PC-9 (cell line): ENCODE data around the gene ACP2. TPM values are rescaled to one million over a fixed set of nuclear protein-coding genes. Genes with fewer than 3 reads are reported as not detected.
A peak's percentile ranks its signal among the peaks of the same experiment; 100 is the strongest.

Experiments
- BruUV-seq: library from RNA; stranded (reverse); fragments of 400-500 nt; replicated peaks from 2 replicates; lab custom pipeline; 2021; lab: Mats Ljungman, UMichigan
- CTCF ChIA-PET: fragments of 300-600 bp; sonication (Branson Sonifier 250); formaldehyde crosslinking; loops from one replicate; lab custom pipeline; 2022; ENCODE audit warnings: antibody characterized with exemption; lab: Charles Lee
- POLR2A ChIA-PET: fragments of 300-600 bp; sonication (Branson Sonifier 250); formaldehyde crosslinking; loops from one replicate; lab custom pipeline; 2022; ENCODE audit warnings: antibody characterized with exemption; ENCODE audit not compliant: unreplicated experiment; lab: Charles Lee
- DNase-seq, 2 experiments: peaks; one replicate each; pipeline versions ENCODE4 v3.0.0 to v3.0.0-alpha.2; 2015 to 2022; ENCODE audit warnings: mixed read lengths in 1 of 2
- H2AFZ ChIP-seq: fragments of 200-600 bp; sonication (generic); 2 replicates; pipeline ENCODE4 v1.8.1; 2017; ENCODE audit warnings: antibody characterized with exemption
- H3F3A ChIP-seq: fragments of 200-600 bp; sonication (generic); 2 replicates; pipeline ENCODE4 v1.8.1; 2017; ENCODE audit warnings: antibody characterized with exemption, mild to moderate bottlenecking, low read depth; ENCODE audit not compliant: insufficient read depth
- H3K27ac ChIP-seq: fragments of 200-600 bp; sonication (generic); 2 replicates; pipeline ENCODE4 v1.6.1; 2016; ENCODE audit warnings: mixed run types
- H3K27me3 ChIP-seq: fragments of 200-600 bp; sonication (generic); 2 replicates; pipeline ENCODE4 v1.6.1; 2016; ENCODE audit warnings: low read depth, mixed run types; ENCODE audit not compliant: insufficient read depth
- H3K36me3 ChIP-seq: fragments of 200-600 bp; sonication (generic); 2 replicates; pipeline ENCODE4 v1.6.1; 2016; ENCODE audit warnings: low read depth, mixed run types
- H3K4me1 ChIP-seq: fragments of 200-600 bp; sonication (generic); replicated peaks from 2 replicates; pipeline ENCODE4 v1.6.1; 2016; ENCODE audit warnings: mixed run types; ENCODE audit not compliant: insufficient read depth
- H3K4me2 ChIP-seq: fragments of 200-600 bp; sonication (generic); 2 replicates; pipeline ENCODE4 v1.6.1; 2017; ENCODE audit warnings: mixed run types
- H3K4me3 ChIP-seq: fragments of 200-600 bp; sonication (generic); 2 replicates; pipeline ENCODE4 v1.6.1; 2016; ENCODE audit warnings: mixed run types
- H3K79me2 ChIP-seq: fragments of 200-600 bp; sonication (generic); 2 replicates; pipeline ENCODE4 v1.6.1; 2017; ENCODE audit warnings: low read depth, mixed run types
- H3K9me2 ChIP-seq: fragments of 200-600 bp; sonication (generic); 2 replicates; pipeline ENCODE4 v1.8.1; 2017; ENCODE audit warnings: mild to moderate bottlenecking; ENCODE audit not compliant: insufficient read depth
- H3K9me3 ChIP-seq: fragments of 200-600 bp; sonication (generic); 2 replicates; pipeline ENCODE4 v1.8.1; 2016; ENCODE audit warnings: low read depth; ENCODE audit not compliant: insufficient read depth
- H4K20me1 ChIP-seq: fragments of 200-600 bp; sonication (generic); 2 replicates; pipeline ENCODE4 v1.8.1; 2017; ENCODE audit not compliant: insufficient read depth
- EZH2 ChIP-seq: fragments of 200-600 bp; sonication (generic); IDR thresholded peaks from 2 replicates; pipeline ENCODE4 v1.8.0; 2017; ENCODE audit warnings: antibody characterized with exemption, low read depth
- intact Hi-C: fragments of 100-400 bp; cut with micrococcal nuclease; formaldehyde crosslinking; loops from one replicate; pipeline ENCODE4 v1.10.0; 2022; ENCODE audit not compliant: unreplicated experiment
- total RNA-seq: library from RNA; stranded (reverse); gene quantifications from 2 replicates; pipeline ENCODE4 v1.2.3, GENCODE V29; 2021
- TF ChIP-seq, protein P1 (sequence below): fragments of 200-600 bp; sonication (generic); conservative IDR thresholded peaks from 2 replicates; pipeline ENCODE4 v1.6.1; 2017; ENCODE audit warnings: mixed run types, antibody characterized with exemption, mild to moderate bottlenecking, moderate library complexity

The ACP2 gene
- total RNA-seq, 1 experiment from 2014 or later = 24.1 TPM

DNA sequence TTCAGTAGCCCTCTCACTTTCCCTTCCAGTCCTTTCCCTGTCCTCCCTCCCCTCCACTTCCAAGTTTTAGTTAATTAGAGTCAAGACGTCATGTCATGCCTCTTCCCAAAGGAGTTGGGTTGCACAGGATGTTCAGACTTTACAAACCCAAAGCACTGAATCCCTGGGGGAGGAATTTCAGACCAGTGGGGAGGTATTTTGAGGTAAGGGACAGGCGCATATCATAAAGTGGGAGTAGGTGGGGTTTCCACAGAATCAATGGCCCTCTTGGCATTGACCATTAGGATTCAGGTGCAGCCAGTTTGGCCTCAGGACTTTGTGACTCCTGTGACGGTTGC is 733 bp upstream of the ACP2 start:
- Histone ChIP-seq H3K36me3 (no peaks in the 10 kb centered on the region), H3K4me1 (peaks cover 34% of the 10 kb centered on the region), H2AFZ (peak overlapping the region; percentile 99), H3F3A (peaks cover 1% of the 10 kb centered on the region), H3K4me2 (peak overlapping the region; percentile 99), H4K20me1 (no peaks in the 10 kb centered on the region), H3K9me2 (no peaks in the 10 kb centered on the region), H3K27me3 (no peaks in the 10 kb centered on the region), H3K27ac (0 out of 2 replicates have a peak overlapping the region, but pooled peaks have one; percentile 33), H3K4me3 (peak overlapping the region; percentile 74), H3K79me2 (peaks cover 46% of the 10 kb centered on the region), H3K9me3 (no peaks in the 10 kb centered on the region)
- BruUV-seq = no TSS peak
- no peak for DNase-seq
- TF ChIP-seq EZH2 = no peak
- TF ChIP-seq, protein P1, sequence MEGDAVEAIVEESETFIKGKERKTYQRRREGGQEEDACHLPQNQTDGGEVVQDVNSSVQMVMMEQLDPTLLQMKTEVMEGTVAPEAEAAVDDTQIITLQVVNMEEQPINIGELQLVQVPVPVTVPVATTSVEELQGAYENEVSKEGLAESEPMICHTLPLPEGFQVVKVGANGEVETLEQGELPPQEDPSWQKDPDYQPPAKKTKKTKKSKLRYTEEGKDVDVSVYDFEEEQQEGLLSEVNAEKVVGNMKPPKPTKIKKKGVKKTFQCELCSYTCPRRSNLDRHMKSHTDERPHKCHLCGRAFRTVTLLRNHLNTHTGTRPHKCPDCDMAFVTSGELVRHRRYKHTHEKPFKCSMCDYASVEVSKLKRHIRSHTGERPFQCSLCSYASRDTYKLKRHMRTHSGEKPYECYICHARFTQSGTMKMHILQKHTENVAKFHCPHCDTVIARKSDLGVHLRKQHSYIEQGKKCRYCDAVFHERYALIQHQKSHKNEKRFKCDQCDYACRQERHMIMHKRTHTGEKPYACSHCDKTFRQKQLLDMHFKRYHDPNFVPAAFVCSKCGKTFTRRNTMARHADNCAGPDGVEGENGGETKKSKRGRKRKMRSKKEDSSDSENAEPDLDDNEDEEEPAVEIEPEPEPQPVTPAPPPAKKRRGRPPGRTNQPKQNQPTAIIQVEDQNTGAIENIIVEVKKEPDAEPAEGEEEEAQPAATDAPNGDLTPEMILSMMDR = no peak
- POLR2A ChIA-PET = interaction anchor here (0.5 to 1.4 kb wide), 8 partner anchors 8 to 346 kb away, joined by 3 to 15 read pairs (median 6); partner anchors contain the start of gene NR1H3
- CTCF ChIA-PET = interaction anchor here (1.6 kb wide), 2 partner anchors 10 to 65 kb away, joined by 3 to 7 read pairs; no protein-coding TSS in a partner anchor
- intact Hi-C loops = loop anchor here (2.0 kb wide), 1 partner anchor 73 kb away; the partner anchor contains the start of gene ARFGAP2

DNA sequence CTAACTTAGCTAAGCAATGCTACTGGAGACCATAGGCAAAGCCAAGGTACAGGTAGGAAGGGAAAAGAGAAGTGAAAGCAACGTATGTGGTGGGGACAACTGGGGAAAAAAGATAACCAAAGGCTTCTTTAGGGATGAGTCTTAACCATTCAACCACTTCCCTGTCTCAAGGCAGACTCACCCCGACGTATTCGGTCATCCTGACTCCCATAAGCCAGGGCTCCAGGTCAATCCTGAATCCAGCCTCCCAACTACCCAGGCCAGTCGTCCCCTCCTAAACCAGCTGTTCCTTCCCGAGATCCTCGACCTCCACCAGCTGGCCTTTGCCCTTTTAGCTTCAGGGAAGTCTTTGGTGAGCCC is 330 bp downstream of the ACP2 start:
- Histone ChIP-seq H3K27me3 (no peaks in the 10 kb centered on the region), H3K79me2 (peaks cover 39% of the 10 kb centered on the region), H3K9me3 (no peaks in the 10 kb centered on the region), H3K4me1 (peaks cover 33% of the 10 kb centered on the region), H3K9me2 (no peaks in the 10 kb centered on the region), H3K4me3 (peak overlapping the region; percentile 74), H3K36me3 (no peaks in the 10 kb centered on the region), H3F3A (peaks cover 10% of the 10 kb centered on the region), H4K20me1 (no peaks in the 10 kb centered on the region), H3K4me2 (peak overlapping the region; percentile 99), H3K27ac (0 out of 2 replicates have a peak overlapping the region, but pooled peaks have one; percentile 33), H2AFZ (peak overlapping the region; percentile 99)
- intact Hi-C loops = loop anchor here (1.0 to 2.0 kb wide), 2 partner anchors 63 to 71 kb away; partner anchors contain the start of gene ARFGAP2
- TF ChIP-seq, protein P1 = no peak
- no peak for TF ChIP-seq EZH2
- BruUV-seq = TSS peak; percentile 62
- ChIA-PET POLR2A (interaction anchor here (1.0 to 1.4 kb wide), 4 partner anchors 9 to 54 kb away, joined by 5 to 15 read pairs (median 8); partner anchors contain the start of gene NR1H3), CTCF (interaction anchor here (0.8 to 1.6 kb wide), 6 partner anchors 9 to 107 kb away, joined by 3 to 7 read pairs (median 4); partner anchors contain the start of gene NR1H3)
- DNase-seq = no peak

DNA sequence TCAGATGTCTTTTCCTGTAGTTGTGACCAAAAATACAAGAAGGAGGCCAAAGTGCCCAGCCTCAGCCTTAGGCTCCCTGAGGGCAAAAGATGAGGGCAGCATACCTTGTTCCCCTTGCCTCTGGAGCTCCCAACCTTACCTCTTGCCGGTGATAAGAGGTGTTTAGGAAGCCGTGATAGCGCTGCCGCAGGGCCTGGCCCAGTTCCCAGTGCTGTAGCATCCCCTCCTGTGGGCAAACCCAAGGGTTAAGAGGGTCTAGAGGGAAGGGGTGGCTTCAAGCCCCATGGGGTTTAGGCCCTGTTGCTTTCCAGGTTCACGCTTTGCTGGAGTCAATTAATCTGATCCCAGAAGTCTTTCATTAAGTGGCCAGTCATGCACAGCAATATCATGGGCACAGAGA is 1.1 kb downstream of the ACP2 start:
- Histone ChIP-seq H3K27ac (no peak overlapping the region), H3K27me3 (no peaks in the 10 kb centered on the region), H3F3A (peaks cover 14% of the 10 kb centered on the region), H3K36me3 (no peaks in the 10 kb centered on the region), H3K9me2 (no peaks in the 10 kb centered on the region), H4K20me1 (no peaks in the 10 kb centered on the region), H3K9me3 (no peaks in the 10 kb centered on the region), H2AFZ (no peak overlapping the region; the same call in 1 of the 2 replicates), H3K4me2 (peak overlapping the region; percentile 99), H3K79me2 (peaks cover 38% of the 10 kb centered on the region), H3K4me3 (peak overlapping the region; percentile 74; the same call in 1 of the 2 replicates), H3K4me1 (peaks cover 40% of the 10 kb centered on the region)
- CTCF ChIA-PET = interaction anchor here (1.3 kb wide), 1 partner anchor 10 kb away, joined by 3 read pairs; the partner anchor contains the start of gene NR1H3
- no peak for TF ChIP-seq EZH2
- TF ChIP-seq, protein P1 = no peak
- POLR2A ChIA-PET = no interaction called here
- intact Hi-C loops = no loop called here
- BruUV-seq = no TSS peak
- DNase-seq = no peak
